Osteocyte (in vitro differentiated cells): Measurements from ENCODE around the gene CFTR. TPM values are rescaled to one million over a fixed set of nuclear protein-coding genes. Genes with fewer than 3 reads are reported as not detected.

Experiments
- DNase-seq: peaks from one replicate; pipeline ENCODE4 v3.0.0; 2021; ENCODE audit warnings: mixed read lengths; ENCODE audit not compliant: unreplicated experiment; ENCODE audit errors: extremely low spot score
- H3K27ac Mint-ChIP-seq: one replicate; pipeline ENCODE4 v1.8.0; 2021; ENCODE audit warnings: mild to moderate bottlenecking, mixed read lengths; ENCODE audit not compliant: unreplicated experiment
- H3K27me3 Mint-ChIP-seq: one replicate; pipeline ENCODE4 v1.8.0; 2021; ENCODE audit warnings: mixed read lengths; ENCODE audit not compliant: unreplicated experiment
- H3K36me3 Mint-ChIP-seq: one replicate; pipeline ENCODE4 v1.8.0; 2021; ENCODE audit warnings: mixed read lengths; ENCODE audit not compliant: unreplicated experiment
- H3K4me1 Mint-ChIP-seq: one replicate; pipeline ENCODE4 v1.8.0; 2021; ENCODE audit warnings: mixed read lengths; ENCODE audit not compliant: unreplicated experiment
- H3K4me3 Mint-ChIP-seq: one replicate; pipeline ENCODE4 v1.8.0; 2021; ENCODE audit warnings: mild to moderate bottlenecking, moderate library complexity, mixed read lengths; ENCODE audit not compliant: unreplicated experiment
- H3K9me3 Mint-ChIP-seq: one replicate; pipeline ENCODE4 v1.8.0; 2021; ENCODE audit warnings: mixed read lengths; ENCODE audit not compliant: unreplicated experiment
- total RNA-seq: library from RNA; stranded (reverse); gene quantifications from 2 replicates; pipeline ENCODE4 v1.2.1, GENCODE V29; 2021
- TF ChIP-seq, protein P1 (sequence below): fragments of 200-600 bp; sonication (generic); IDR thresholded peaks from 2 replicates; pipeline ENCODE4 v1.5.0; 2021; ENCODE audit warnings: antibody characterized with exemption, mild to moderate bottlenecking, moderate library complexity

The CFTR gene
- total RNA-seq, 1 donor from 2014 or later: not detected

DNA sequence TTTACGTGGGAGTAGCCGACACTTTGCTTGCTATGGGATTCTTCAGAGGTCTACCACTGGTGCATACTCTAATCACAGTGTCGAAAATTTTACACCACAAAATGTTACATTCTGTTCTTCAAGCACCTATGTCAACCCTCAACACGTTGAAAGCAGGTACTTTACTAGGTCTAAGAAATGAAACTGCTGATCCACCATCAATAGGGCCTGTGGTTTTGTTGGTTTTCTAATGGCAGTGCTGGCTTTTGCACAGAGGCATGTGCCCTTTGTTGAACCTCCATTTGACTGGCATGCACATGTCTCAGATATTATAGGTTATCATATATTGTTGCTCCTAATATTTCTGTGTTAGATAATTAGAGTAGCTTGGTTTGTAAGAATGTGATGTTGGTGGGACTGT lies 123.8 kb downstream of the CFTR start:
- H3K36me3 Mint-ChIP-seq: no peaks in the 10 kb centered on the region
- H3K9me3 Mint-ChIP-seq: no peaks in the 10 kb centered on the region
- no peak overlapping the region for H3K4me3 Mint-ChIP-seq
- TF ChIP-seq, protein P1, sequence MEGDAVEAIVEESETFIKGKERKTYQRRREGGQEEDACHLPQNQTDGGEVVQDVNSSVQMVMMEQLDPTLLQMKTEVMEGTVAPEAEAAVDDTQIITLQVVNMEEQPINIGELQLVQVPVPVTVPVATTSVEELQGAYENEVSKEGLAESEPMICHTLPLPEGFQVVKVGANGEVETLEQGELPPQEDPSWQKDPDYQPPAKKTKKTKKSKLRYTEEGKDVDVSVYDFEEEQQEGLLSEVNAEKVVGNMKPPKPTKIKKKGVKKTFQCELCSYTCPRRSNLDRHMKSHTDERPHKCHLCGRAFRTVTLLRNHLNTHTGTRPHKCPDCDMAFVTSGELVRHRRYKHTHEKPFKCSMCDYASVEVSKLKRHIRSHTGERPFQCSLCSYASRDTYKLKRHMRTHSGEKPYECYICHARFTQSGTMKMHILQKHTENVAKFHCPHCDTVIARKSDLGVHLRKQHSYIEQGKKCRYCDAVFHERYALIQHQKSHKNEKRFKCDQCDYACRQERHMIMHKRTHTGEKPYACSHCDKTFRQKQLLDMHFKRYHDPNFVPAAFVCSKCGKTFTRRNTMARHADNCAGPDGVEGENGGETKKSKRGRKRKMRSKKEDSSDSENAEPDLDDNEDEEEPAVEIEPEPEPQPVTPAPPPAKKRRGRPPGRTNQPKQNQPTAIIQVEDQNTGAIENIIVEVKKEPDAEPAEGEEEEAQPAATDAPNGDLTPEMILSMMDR: no peak
- no peak overlapping the region for H3K27ac Mint-ChIP-seq
- no peak for DNase-seq
- H3K27me3 Mint-ChIP-seq: peaks cover 25% of the 10 kb centered on the region
- no peaks in the 10 kb centered on the region for H3K4me1 Mint-ChIP-seq

DNA sequence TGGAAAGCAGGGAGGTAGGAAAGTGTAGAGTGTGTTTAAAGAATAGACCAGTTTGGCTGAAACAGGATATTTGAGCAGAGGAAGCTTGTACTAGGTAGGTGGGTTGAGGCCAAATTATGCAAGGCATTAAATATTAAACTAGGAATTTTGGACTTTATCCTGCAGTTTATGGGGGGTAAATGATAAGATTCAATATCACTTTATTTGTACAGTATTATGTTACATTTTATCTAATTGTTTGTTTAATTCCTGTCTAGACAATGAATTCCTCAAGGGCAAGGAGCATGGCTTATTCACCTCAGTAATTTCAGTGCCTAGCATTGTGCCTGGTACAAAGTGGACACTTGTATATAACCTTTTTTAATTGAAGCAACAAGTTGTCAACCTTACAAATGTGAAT lies 125.9 kb downstream of the CFTR start:
- no peak for DNase-seq
- Mint-ChIP-seq H3K4me3 (no peak overlapping the region), H3K27ac (no peak overlapping the region), H3K9me3 (no peaks in the 10 kb centered on the region), H3K4me1 (no peaks in the 10 kb centered on the region), H3K27me3 (peaks cover 26% of the 10 kb centered on the region), H3K36me3 (no peaks in the 10 kb centered on the region)
- TF ChIP-seq, protein P1: no peak

DNA sequence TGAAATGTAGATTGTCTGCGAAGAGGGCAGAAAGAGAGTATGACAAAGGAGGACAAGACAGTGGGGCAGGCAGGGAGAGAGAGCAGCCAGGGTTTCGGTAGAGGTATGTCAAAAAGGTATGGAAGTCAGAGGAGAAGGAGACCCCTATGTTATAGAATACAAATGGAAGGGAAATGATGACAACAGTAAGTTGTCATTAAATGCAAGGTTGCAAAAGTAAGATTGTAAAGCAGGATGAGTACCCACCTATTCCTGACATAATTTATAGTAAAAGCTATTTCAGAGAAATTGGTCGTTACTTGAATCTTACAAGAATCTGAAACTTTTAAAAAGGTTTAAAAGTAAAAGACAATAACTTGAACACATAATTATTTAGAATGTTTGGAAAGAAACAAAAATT lies 126.3 kb downstream of the CFTR start:
- H3K27me3 Mint-ChIP-seq: peaks cover 26% of the 10 kb centered on the region
- H3K9me3 Mint-ChIP-seq: no peaks in the 10 kb centered on the region
- H3K27ac Mint-ChIP-seq: no peak overlapping the region
- H3K4me1 Mint-ChIP-seq: no peaks in the 10 kb centered on the region
- H3K36me3 Mint-ChIP-seq: no peaks in the 10 kb centered on the region
- DNase-seq: no peak
- H3K4me3 Mint-ChIP-seq: no peak overlapping the region
- TF ChIP-seq, protein P1: no peak

DNA sequence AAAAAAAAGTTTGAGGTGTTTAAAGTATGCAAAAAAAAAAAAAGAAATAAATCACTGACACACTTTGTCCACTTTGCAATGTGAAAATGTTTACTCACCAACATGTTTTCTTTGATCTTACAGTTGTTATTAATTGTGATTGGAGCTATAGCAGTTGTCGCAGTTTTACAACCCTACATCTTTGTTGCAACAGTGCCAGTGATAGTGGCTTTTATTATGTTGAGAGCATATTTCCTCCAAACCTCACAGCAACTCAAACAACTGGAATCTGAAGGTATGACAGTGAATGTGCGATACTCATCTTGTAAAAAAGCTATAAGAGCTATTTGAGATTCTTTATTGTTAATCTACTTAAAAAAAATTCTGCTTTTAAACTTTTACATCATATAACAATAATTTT lies 130.6 kb downstream of the CFTR start:
- Mint-ChIP-seq H3K27ac (no peak overlapping the region), H3K36me3 (no peaks in the 10 kb centered on the region), H3K9me3 (no peaks in the 10 kb centered on the region), H3K4me3 (no peak overlapping the region), H3K4me1 (no peaks in the 10 kb centered on the region), H3K27me3 (peaks cover 22% of the 10 kb centered on the region)
- TF ChIP-seq, protein P1: no peak
- no peak for DNase-seq

DNA sequence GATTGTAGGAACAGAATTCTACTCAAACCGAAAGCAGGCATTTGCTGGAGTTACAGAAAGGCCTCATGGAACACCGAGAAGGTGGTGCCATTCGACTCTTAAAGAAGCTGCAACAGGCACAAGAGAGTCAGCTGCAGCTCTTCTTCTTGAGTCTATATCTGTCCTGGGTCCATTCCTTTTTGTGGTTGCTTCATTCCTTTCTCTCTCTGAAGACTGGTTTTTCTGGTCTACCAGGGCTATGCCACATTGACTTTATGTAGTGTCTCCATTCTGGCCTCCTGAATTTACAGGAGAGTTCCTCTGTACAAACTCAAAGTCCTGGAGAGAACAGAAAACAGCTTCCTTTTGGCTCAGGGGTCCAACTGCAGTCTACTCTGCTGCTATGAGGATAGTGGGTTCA lies 132.8 kb downstream of the CFTR start:
- no peaks in the 10 kb centered on the region for H3K4me1 Mint-ChIP-seq
- peaks cover 30% of the 10 kb centered on the region for H3K27me3 Mint-ChIP-seq
- TF ChIP-seq, protein P1: no peak
- no peak overlapping the region for H3K4me3 Mint-ChIP-seq
- no peaks in the 10 kb centered on the region for H3K9me3 Mint-ChIP-seq
- no peak for DNase-seq
- no peak overlapping the region for H3K27ac Mint-ChIP-seq
- no peaks in the 10 kb centered on the region for H3K36me3 Mint-ChIP-seq
